ENCODE results near the gene CCSER1. TPM values are rescaled to one million over a fixed set of nuclear protein-coding genes. Genes with fewer than 3 reads are reported as not detected.

Gene CCSER1
- polyA plus RNA-seq, 3 donors from 2014 or later: 0.13 to 0.99 (median 0.90) TPM

- no peak for DNase-seq
- no peaks in the 10 kb centered on the region for H3K27me3 Mint-ChIP-seq (ENCODE audit: low read depth in 3 of 3)
- H3K27ac Mint-ChIP-seq: no peak overlapping the region
- peaks cover 1 to 25% (median 11%) of the 10 kb centered on the region in 6 donors for H3K9me3 Mint-ChIP-seq
- no peak overlapping the region for H3K4me3 Mint-ChIP-seq
- H3K4me1 Mint-ChIP-seq: no peaks in the 10 kb centered on the region
- no peaks in the 10 kb centered on the region for H3K36me3 Mint-ChIP-seq
Observed at GRCh38 chr4:90943311-90943710, 816.1 kb downstream of the CCSER1 start.

DNA sequence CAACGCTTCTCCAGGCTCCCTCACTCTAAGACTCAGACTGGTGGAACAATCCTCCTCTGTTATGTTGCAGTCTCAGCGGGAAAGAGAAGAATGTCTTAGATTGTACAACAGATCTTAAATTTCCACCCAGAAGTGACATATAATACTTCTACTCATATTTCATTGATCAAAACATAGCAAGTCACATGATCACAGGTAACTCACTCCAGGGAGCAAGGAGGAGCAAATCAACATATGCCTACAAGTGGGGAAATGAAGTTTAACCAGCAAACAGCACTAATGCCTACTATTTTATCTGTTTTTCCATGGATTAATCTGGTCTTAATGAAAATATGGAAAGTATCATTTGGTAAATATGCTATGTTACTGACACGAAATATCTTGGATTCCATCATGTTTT is 819.8 kb downstream of the CCSER1 start:
- H3K27me3 Mint-ChIP-seq (ENCODE audit: low read depth in 3 of 3): no peaks in the 10 kb centered on the region
- H3K36me3 Mint-ChIP-seq: no peaks in the 10 kb centered on the region
- H3K27ac Mint-ChIP-seq: no peak overlapping the region
- DNase-seq: no peak
- H3K4me1 Mint-ChIP-seq: no peaks in the 10 kb centered on the region
- H3K4me3 Mint-ChIP-seq: no peak overlapping the region
- peaks cover 0 to 25% (median 8%) of the 10 kb centered on the region in 6 donors for H3K9me3 Mint-ChIP-seq

- peaks cover 0 to 11% (median 3%) of the 10 kb centered on the region in 6 donors for H3K9me3 Mint-ChIP-seq
- H3K27ac Mint-ChIP-seq: no peak overlapping the region
- no peaks in the 10 kb centered on the region for H3K27me3 Mint-ChIP-seq (ENCODE audit: low read depth in 3 of 3)
- no peak for DNase-seq
- no peak overlapping the region for H3K4me3 Mint-ChIP-seq
- H3K36me3 Mint-ChIP-seq: no peaks in the 10 kb centered on the region
- H3K4me1 Mint-ChIP-seq: no peaks in the 10 kb centered on the region
Observed at GRCh38 chr4:90950385-90950841, 823.2 kb downstream of the CCSER1 start.

GRCh38 chr4:90951037-90951436 is 823.8 kb downstream of the CCSER1 start:
- H3K27ac Mint-ChIP-seq: no peak overlapping the region
- H3K4me3 Mint-ChIP-seq: no peak overlapping the region
- peaks cover 0 to 11% (median 3%) of the 10 kb centered on the region in 6 donors for H3K9me3 Mint-ChIP-seq
- H3K4me1 Mint-ChIP-seq: no peaks in the 10 kb centered on the region
- H3K27me3 Mint-ChIP-seq (ENCODE audit: low read depth in 3 of 3): no peaks in the 10 kb centered on the region
- DNase-seq: no peak
- H3K36me3 Mint-ChIP-seq: no peaks in the 10 kb centered on the region

DNA sequence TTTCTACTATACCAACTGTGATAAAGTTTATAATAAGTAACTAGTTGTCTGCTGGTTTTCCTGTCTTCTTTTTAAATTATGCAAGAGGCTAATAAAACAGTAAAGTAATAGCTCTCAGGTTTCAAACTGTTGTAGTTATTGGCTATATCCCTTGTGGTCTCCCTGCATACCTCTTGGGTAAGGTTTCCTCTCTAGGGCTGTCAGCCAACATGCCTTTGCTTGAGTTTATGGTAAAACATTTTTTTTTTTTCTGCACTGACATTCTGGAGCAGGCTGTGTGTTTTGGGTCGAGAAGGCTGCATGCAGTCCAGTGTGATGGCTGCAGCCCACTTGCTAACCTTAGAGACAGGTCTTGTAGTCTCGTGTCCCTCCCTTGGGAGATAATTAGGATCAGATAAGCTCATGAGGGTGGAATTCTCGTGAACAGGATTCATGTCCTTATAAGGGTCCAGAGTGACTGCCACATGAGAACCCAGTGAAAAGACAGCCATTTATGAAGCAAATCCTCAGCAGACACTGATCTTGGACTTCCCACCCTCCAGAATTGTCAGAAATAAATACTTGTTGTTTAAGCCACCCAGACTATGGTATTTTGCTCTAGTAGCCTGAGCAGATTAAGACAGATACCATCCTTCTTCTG is 831.2 kb downstream of the CCSER1 start:
- Mint-ChIP-seq H3K27ac (no peak overlapping the region), H3K27me3 (ENCODE audit: low read depth in 3 of 3) (no peaks in the 10 kb centered on the region), H3K9me3 (peaks cover 0 to 27% (median 12%) of the 10 kb centered on the region in 6 donors), H3K4me3 (no peak overlapping the region), H3K4me1 (no peaks in the 10 kb centered on the region), H3K36me3 (no peaks in the 10 kb centered on the region)
- no peak for DNase-seq

- H3K27ac Mint-ChIP-seq: no peak overlapping the region
- peaks cover 3 to 39% (median 12%) of the 10 kb centered on the region in 6 donors for H3K9me3 Mint-ChIP-seq
- no peaks in the 10 kb centered on the region for H3K27me3 Mint-ChIP-seq (ENCODE audit: low read depth in 3 of 3)
- no peaks in the 10 kb centered on the region for H3K4me1 Mint-ChIP-seq
- DNase-seq: no peak
- H3K4me3 Mint-ChIP-seq: no peak overlapping the region
- H3K36me3 Mint-ChIP-seq: peaks cover 0 to 3% (median 0%) of the 10 kb centered on the region in 3 donors
Observed at GRCh38 chr4:90960433-90960832, 833.2 kb downstream of the CCSER1 start.

DNA sequence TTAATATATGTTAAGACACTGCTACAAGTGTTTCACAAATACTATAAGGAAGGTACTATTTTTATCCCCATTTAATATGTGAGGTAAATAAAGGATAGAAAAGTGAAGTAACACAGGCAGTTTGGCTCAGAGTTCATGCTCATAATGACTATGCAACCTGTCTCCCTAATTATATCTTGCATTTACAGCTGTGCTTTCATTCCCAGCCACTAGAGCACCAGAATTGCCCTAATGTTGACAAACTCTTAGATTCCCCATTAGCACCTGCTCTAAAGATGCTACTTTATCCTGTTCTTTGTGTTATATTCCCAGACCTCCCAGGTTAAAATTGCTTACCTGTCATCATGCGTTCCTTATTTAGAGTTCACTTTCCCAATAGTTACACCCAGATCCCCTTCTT is 833.6 kb downstream of the CCSER1 start:
- no peak overlapping the region for H3K27ac Mint-ChIP-seq
- H3K36me3 Mint-ChIP-seq: peaks cover 0 to 4% (median 0%) of the 10 kb centered on the region in 3 donors
- H3K4me3 Mint-ChIP-seq: no peak overlapping the region
- no peak for DNase-seq
- H3K9me3 Mint-ChIP-seq: peaks cover 5 to 40% (median 13%) of the 10 kb centered on the region in 6 donors
- H3K4me1 Mint-ChIP-seq: no peaks in the 10 kb centered on the region
- H3K27me3 Mint-ChIP-seq (ENCODE audit: low read depth in 3 of 3): no peaks in the 10 kb centered on the region

DNA sequence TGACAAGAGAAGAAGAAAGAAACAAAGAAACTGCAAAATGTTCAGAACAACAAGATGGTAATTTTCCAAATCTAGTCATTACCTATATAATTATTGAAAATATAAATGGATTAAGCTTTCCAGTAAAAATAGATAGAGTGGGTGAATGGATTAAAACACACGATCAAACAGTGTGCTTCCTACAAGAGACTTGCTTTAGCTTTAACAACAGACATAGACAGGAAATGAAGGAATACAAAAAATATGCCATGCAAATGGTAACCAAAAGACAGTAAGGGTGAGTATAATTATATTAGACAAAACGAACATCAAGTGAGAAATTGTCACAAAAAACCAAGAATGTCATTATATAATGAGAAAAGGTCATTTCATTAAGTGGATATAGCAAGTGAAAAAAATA is 842.8 kb downstream of the CCSER1 start:
- H3K9me3 Mint-ChIP-seq: peaks cover 17 to 71% (median 22%) of the 10 kb centered on the region in 6 donors
- H3K27ac Mint-ChIP-seq: no peak overlapping the region
- peaks cover 0 to 4% (median 0%) of the 10 kb centered on the region in 3 donors for H3K36me3 Mint-ChIP-seq
- no peak overlapping the region for H3K4me3 Mint-ChIP-seq
- DNase-seq: no peak
- peaks cover 0 to 2% (median 0%) of the 10 kb centered on the region in 3 donors for H3K27me3 Mint-ChIP-seq (ENCODE audit: low read depth in 3 of 3)
- no peaks in the 10 kb centered on the region for H3K4me1 Mint-ChIP-seq

DNA sequence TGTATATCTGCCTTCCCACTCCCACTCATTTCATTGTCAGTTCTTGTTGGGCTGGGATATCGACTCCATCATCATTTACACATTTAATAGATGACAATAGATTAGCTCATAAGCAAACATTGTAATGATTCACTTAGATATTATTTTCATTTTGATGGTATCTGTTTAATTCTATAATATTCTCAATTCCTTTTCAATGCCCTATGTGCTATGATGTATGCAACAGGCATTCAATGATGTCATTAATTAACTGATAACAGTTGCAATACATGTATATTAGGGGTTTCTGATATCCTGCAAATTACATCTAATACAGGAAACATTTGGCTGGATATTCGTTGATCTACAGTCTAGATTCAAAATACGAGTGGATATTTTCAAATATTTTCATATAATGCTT is 850.5 kb downstream of the CCSER1 start:
- no peak for DNase-seq
- Mint-ChIP-seq H3K36me3 (no peaks in the 10 kb centered on the region), H3K4me1 (no peaks in the 10 kb centered on the region), H3K27me3 (ENCODE audit: low read depth in 3 of 3) (no peaks in the 10 kb centered on the region), H3K9me3 (peaks cover 6 to 27% (median 11%) of the 10 kb centered on the region in 6 donors), H3K27ac (no peak overlapping the region), H3K4me3 (no peak overlapping the region)

GRCh38 chr4:90979556-90979955 is 852.4 kb downstream of the CCSER1 start:
- Mint-ChIP-seq H3K4me1 (no peaks in the 10 kb centered on the region), H3K27ac (no peak overlapping the region), H3K27me3 (ENCODE audit: low read depth in 3 of 3) (no peaks in the 10 kb centered on the region), H3K9me3 (peaks cover 3 to 20% (median 11%) of the 10 kb centered on the region in 6 donors), H3K4me3 (no peak overlapping the region), H3K36me3 (no peaks in the 10 kb centered on the region)
- no peak for DNase-seq

GRCh38 chr4:90982813-90983212 is 855.6 kb downstream of the CCSER1 start:
- Mint-ChIP-seq H3K27ac (no peak overlapping the region), H3K4me1 (no peaks in the 10 kb centered on the region), H3K27me3 (ENCODE audit: low read depth in 3 of 3) (peaks cover 0 to under 1% (median 0%) of the 10 kb centered on the region in 3 donors), H3K9me3 (peaks cover 4 to 36% (median 14%) of the 10 kb centered on the region in 6 donors), H3K36me3 (no peaks in the 10 kb centered on the region), H3K4me3 (no peak overlapping the region)
- no peak for DNase-seq

- Mint-ChIP-seq H3K4me3 (no peak overlapping the region), H3K36me3 (no peaks in the 10 kb centered on the region), H3K27me3 (ENCODE audit: low read depth in 3 of 3) (peaks cover 0 to 1% (median 0%) of the 10 kb centered on the region in 3 donors), H3K9me3 (peaks cover 6 to 50% (median 12%) of the 10 kb centered on the region in 6 donors), H3K4me1 (no peaks in the 10 kb centered on the region), H3K27ac (no peak overlapping the region)
- DNase-seq: no peak
Observed at GRCh38 chr4:90990284-90990683, 863.1 kb downstream of the CCSER1 start.

GRCh38 chr4:90992213-90992612 is 865.0 kb downstream of the CCSER1 start:
- no peaks in the 10 kb centered on the region for H3K4me1 Mint-ChIP-seq
- H3K27me3 Mint-ChIP-seq (ENCODE audit: low read depth in 3 of 3): peaks cover 0 to 1% (median 0%) of the 10 kb centered on the region in 3 donors
- no peak for DNase-seq
- no peak overlapping the region for H3K4me3 Mint-ChIP-seq
- H3K27ac Mint-ChIP-seq: no peak overlapping the region
- peaks cover 3 to 39% (median 10%) of the 10 kb centered on the region in 6 donors for H3K9me3 Mint-ChIP-seq
- no peaks in the 10 kb centered on the region for H3K36me3 Mint-ChIP-seq

- H3K4me1 Mint-ChIP-seq: no peaks in the 10 kb centered on the region
- no peak overlapping the region for H3K4me3 Mint-ChIP-seq
- no peaks in the 10 kb centered on the region for H3K36me3 Mint-ChIP-seq
- peaks cover 0 to 33% (median 16%) of the 10 kb centered on the region in 6 donors for H3K9me3 Mint-ChIP-seq
- no peak overlapping the region for H3K27ac Mint-ChIP-seq
- DNase-seq: no peak
- no peaks in the 10 kb centered on the region for H3K27me3 Mint-ChIP-seq (ENCODE audit: low read depth in 3 of 3)
Observed at GRCh38 chr4:90994851-90995574, 867.8 kb downstream of the CCSER1 start.

All from immature natural killer cell (primary cell).